ENCODE results near the gene ATP4B.

DNA sequence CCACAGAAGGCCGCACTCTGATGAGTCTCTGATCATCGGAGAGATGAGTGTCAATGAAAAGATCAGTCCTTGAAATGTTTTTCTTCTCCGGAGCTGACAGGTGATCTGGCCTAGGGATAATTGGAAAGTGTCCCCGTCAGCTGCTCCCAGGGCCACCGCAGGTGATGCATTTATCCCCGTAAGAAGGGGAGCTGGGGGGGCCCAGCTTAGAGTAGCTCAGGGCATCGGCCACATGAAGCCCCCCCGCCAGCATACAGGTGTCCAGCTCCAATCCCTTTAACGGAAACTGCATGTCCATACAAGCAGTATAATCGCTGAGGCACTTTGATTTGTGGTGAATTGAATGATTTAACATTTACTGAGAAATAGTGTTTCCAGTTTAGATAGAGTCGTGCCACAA is 27.7 kb downstream of the ATP4B start:
- TF ChIP-seq SMAD3 (CRISPR knock-in tag; IDR thresholded peaks at IDR 0.05; ENCODE audit: borderline replicate concordance) (no peak), ZNF281 (CRISPR knock-in tag; IDR thresholded peaks at IDR 0.05) (no peak), NFE2L1 (CRISPR knock-in tag; IDR thresholded peaks at IDR 0.05) (no peak)
- TF ChIP-seq, protein P1, sequence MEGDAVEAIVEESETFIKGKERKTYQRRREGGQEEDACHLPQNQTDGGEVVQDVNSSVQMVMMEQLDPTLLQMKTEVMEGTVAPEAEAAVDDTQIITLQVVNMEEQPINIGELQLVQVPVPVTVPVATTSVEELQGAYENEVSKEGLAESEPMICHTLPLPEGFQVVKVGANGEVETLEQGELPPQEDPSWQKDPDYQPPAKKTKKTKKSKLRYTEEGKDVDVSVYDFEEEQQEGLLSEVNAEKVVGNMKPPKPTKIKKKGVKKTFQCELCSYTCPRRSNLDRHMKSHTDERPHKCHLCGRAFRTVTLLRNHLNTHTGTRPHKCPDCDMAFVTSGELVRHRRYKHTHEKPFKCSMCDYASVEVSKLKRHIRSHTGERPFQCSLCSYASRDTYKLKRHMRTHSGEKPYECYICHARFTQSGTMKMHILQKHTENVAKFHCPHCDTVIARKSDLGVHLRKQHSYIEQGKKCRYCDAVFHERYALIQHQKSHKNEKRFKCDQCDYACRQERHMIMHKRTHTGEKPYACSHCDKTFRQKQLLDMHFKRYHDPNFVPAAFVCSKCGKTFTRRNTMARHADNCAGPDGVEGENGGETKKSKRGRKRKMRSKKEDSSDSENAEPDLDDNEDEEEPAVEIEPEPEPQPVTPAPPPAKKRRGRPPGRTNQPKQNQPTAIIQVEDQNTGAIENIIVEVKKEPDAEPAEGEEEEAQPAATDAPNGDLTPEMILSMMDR (IDR thresholded peaks at IDR 0.05) = no peak
- TF ChIP-seq, protein P2, sequence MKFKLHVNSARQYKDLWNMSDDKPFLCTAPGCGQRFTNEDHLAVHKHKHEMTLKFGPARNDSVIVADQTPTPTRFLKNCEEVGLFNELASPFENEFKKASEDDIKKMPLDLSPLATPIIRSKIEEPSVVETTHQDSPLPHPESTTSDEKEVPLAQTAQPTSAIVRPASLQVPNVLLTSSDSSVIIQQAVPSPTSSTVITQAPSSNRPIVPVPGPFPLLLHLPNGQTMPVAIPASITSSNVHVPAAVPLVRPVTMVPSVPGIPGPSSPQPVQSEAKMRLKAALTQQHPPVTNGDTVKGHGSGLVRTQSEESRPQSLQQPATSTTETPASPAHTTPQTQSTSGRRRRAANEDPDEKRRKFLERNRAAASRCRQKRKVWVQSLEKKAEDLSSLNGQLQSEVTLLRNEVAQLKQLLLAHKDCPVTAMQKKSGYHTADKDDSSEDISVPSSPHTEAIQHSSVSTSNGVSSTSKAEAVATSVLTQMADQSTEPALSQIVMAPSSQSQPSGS (CRISPR knock-in tag; IDR thresholded peaks at IDR 0.05; ENCODE audit: borderline replicate concordance, low read depth) = no peak

All from WTC11 (cell line).